NCI-H524 (cell line): Measurements from ENCODE around the gene PTGES3L.
A peak's percentile ranks its signal among the peaks of the same experiment; 100 is the strongest.
"Not testable (repeated sequence)": the region's sequence is repeated elsewhere in the genome, so short reads cannot be mapped to it uniquely, and the experiment has no call there.

ENCODE experiments used
- DNase-seq, 2 experiments: peaks; one replicate each; lab custom pipeline; 2025; lab: John Stamatoyannopoulos, UW

The PTGES3L gene

DNA sequence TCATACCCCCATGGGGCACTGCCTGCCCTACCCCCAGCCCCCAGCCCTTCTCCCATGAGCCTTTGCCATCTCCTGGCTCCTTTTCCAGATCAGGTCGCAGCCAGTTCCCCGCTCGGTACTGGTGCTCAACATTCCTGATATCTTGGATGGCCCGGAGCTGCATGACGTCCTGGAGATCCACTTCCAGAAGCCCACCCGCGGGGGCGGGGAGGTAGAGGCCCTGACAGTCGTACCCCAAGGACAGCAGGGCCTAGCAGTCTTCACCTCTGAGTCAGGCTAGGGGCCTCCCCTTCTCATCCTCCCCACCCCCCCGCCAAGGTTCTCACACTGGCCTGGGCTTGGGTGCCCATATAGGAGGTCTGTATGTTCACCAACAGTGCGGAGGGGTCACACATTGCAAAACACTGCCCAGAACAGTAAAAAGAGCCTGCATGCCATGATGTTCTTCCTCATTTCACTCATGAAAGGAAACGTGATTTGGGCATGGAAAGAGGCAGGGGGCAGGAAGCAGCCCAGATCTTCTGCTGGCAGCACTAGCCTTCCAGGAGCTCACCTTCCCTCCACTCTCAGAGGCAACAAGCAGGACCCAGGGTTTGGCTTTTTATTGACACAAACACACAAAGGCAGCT, 34.3 kb upstream of the PTGES3L start:
- no peak for DNase-seq

DNA sequence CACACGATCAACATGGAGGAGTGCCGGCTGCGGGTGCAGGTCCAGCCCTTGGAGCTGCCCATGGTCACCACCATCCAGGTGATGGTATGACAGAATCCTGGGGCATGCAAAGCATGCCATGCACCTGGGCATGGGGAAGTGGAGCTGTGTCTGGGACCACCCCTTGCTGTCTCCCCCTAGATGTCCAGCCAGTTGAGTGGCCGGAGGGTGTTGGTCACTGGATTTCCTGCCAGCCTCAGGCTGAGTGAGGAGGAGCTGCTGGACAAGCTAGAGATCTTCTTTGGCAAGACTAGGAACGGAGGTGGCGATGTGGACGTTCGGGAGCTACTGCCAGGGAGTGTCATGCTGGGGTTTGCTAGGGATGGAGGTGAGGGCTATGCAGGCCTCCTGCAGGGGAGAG, 33.4 kb upstream of the PTGES3L start:
- DNase-seq: no peak

DNA sequence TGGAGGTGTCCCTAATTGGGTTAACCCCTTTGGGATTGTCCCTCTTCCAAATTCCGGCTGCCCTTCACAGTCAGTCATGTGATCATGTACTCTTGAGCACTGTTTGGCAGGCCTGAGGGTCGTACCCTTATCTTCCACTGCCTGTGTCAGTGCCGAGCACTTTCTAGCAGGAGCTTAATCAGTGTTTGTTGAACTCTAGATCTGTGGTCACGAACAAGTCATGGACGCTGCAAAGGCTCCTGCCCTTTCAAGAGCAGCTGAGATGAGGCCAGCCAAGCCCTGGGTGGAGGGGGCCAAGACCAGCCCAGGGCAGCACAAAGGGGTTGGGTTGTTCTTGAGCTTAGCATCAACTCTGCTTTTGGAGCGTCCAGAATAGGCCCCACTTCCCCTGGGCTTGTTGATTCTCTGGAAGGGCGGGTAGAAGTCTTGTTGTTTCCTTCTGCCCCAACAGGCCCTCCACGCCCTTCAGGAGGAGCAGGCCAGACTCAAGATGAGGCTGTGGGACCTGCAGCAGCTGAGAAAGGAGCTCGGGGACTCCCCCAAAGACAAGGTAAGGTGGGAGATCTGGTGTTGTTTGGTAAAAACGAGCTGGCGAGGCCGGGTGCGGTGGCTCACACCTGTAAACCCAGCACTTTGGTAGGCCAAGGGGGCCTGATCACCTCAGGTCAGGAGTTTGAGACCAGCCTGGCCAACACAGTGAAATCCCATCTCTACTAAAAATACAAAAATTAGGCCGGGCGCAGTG, 32.0 kb upstream of the PTGES3L start:
- DNase-seq: no peak

DNA sequence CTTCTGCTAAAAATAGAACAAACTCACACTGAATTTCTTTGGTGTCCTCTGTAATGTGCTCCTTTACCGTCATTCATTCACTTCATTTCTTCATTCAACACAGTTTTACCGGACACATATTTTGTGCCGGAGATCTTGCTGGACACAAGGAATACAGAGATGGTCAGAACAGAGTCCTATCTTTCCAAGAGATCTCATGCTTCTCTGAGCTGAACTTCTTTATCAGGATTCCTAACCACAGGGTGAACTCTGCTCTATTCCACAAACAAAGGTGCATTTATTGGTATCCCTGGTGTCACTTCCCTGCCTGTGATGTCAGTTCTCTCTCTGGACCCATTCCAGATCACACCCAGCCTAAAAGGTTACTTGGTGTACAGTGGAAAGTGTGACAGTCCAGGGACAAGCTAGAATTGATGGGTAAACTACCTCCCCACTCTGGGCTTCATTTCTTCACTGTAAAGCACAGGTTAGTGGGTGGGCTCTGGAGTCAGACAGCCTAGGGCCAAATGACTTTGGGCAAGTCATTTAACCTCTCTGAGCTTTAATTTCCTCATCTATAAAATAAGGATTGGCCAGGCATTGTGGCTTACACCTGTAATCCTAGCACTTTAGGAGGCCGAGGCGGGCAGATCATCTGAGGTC, 30.9 kb upstream of the PTGES3L start:
- no peak for DNase-seq

DNA sequence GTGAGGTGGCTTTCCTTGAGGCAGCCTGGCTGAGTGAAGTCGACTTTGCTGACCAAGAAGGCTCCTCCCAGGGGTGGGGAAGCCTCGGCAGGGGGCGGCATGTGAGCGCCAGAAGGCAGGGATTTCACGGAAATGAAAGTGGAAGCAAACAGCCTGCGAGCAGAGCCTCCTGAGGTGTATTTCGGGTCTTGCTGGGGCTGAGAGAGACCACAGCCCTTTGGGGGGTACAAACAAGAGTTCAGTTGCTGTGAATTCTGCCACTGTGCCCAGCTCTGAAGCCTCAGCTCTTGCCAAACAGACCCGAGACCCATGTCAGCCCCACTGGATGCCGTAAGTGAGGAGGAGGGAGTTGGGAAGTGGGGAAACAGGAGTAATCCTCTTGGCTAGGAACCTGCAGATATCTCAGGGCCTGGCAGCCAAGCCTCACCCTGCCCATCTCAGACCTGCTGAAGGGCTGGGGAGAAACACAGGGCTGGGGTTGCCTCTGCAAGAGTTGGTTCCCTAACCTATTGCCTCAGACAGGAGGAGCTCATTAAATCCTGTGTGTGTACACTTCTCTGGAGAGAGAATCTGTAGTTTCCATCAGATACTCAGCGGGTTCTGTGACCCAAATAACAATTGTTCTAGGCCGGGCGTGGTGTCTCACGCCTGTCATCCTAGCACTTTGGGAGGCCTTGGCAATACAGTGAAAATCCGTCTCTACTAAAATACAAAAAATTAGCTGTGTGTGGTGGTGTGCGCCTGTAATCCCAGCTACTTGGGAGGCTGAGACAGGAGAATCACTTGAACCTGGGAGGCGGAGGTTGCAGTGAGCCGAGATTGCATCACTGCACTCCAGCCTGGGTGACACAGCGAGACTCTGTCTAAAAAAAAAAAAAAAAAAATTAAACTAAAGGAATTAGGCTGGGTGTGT, 27.0 kb upstream of the PTGES3L start, which contains the start of gene IFI35:
IFI35 (plus strand) TSS at position 146 of the 913 bp plus-strand sequence; CDS start at position 310, 164 bp downstream.
- DNase-seq: peak; percentile 43 to 83

DNA sequence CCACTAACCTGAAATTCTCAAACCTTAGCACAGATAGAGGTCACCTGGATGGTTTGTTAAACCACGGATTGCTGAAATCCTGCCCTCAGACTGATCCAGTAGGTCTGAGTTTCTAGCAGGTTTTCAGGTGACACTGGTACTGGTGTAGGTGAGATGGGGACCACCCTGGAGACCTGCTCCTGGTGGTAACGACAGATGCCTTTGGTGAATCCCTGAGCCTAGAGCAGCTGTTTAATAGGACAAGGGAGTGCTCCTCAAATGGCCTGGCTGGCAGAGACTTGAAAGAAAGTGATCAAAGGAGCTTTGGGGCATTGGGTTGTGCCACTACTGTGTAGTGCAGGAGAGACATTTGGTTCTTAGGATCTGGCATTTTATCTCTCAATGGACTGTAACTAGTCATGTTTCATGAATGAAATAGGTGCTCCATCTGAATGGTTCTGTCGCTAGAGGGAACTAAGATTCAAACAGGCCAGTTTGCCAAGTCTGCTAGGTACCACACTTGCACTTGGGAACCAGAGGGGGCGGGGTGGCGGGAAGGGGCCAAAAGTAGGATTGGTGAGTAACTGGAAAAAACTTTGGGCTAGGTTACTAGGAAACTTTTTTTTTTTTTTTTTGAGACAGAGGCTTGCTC, 23.8 kb upstream of the PTGES3L start:
- DNase-seq: no peak

DNA sequence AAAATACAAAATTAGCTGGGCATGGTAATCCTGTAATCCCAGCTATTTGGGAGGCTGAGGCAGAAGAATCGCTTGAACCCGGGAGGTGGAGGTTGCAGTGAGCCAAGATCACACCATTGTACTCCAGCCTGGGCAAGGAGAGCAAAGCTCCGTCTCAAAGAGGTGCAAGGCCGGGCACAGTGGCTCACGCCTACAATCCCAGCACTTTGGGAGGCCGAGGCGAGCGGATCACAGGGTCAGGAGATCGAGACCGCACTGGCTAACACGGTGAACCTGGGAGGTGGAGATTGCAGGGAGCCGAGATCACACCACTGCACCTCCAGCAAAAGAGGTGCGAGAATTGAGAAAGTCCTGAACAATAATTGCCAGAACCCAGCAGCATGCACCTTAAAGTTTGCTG, 21.0 kb upstream of the PTGES3L start:
- not testable (repeated sequence) for DNase-seq

DNA sequence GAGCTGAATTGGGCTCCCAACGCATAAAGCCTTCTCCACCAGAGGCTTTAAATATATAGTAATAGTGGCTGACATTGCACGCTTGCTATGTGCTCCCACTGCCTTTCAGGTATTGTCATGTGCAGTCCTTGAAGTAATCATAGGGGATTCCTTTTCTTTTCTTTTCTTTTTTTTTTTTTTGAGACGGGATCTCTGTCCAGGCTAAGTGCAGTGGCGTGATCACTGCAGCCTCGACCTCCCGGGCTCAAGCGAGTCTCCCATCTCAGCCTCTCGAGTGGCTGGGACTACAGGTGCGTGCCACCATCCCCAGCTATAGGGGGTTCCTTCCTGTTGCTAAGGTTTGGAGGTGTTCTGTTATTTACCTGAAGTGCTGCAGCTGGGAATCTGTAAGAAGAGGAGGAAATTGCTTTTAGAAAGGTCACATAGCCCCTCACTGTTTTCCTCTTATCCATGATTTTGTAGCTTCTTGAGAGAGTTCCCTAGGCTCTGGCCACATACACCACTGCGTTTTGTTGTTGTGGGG, 19.2 kb upstream of the PTGES3L start:
- DNase-seq: no peak

DNA sequence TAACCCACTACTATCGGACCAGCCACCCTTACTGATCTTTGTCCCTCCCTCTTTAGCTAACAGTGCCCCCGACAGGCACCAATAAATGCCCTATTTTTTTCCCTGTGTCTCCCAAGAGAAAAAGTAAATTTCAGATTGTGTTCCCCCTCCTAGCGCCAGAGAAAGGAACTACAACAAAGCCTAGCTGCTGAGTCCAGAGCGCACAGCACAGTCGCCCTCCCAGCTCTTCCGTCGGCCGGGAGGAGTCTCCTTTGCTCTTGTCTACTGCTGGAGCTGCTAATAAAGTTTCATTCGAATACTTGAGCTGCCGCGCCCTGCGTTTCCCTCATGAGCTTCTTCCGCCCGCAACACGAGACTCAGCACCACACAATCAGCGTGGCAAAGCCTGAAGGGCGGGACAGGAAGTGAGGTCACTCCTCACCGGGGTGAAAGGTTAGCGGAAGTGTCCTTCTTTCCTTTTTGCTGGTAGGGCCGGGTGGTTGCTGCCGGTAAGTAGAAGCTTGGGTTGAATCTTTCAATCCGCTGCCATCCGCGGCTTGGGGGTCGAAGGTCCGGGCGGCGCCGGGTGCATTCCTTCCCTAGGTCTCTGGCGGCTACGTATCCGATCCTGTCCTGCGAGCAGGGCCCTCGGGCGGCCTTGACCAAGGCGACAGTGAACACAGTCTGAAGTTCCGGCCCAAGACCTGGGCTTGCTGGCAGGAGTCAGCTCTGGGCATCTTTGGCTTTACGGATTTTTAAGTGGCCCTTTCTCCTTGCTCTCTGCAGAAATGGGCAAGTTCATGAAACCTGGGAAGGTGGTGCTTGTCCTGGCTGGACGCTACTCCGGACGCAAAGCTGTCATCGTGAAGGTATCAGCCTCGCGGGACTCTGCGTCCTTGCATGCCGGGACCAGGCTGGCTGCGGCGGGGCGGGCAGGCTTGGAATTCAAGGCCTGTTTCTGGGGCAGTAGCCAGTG, 18.4 kb upstream of the PTGES3L start, which contains the start of gene RPL27:
RPL27 (plus strand) TSS at position 436 of the 955 bp plus-strand sequence; CDS start at position 768, 332 bp downstream.
- peak; percentile 100 for DNase-seq

DNA sequence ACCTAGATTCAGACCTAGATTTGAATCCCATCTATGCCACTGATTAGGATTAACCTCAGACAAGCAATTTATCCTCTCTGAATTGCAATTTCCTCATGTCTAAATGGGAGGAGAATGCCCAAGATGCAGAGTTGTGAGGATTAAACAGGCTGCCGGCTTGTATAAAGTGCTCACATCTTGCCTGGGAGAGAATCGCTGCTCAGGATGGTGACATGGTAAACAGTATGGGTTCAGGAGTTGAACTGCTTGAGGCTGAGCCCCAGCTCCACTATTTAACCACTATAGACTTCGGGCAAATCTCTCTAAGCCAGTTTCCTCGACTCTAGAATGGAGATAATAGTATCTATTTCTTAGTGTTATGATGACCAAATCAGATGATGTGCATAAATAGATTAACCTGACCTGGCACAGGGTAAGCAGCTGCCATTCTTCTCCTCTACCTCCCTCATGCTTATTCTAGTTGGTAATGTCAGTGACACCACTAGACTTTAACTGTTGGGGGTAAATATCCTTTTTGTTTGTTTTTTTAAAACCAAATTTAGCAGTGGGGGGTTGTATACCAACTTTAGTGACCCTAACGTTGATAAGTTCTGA, 17.6 kb upstream of the PTGES3L start:
- DNase-seq: peak in 1 of 2 experiments; percentile 43

DNA sequence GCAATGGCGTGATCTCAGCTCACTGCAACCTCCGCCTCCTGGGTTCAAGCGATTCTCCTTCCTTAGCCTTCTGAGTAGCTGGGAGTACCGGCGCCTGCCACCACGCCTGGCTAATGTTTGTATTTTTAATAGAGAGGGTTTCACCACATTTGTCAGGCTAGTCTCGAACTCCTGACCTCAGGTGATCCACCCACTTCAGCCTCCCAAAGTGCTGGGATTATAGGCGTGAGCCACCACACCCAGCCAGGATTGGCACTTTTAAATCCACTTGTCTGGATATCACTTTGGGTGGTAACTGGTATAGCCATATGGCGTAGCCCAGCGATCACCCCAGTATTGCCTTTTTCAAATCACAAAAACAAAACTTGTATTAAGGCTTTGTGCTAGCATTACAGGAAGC, 14.0 kb upstream of the PTGES3L start:
- not testable (repeated sequence) for DNase-seq

DNA sequence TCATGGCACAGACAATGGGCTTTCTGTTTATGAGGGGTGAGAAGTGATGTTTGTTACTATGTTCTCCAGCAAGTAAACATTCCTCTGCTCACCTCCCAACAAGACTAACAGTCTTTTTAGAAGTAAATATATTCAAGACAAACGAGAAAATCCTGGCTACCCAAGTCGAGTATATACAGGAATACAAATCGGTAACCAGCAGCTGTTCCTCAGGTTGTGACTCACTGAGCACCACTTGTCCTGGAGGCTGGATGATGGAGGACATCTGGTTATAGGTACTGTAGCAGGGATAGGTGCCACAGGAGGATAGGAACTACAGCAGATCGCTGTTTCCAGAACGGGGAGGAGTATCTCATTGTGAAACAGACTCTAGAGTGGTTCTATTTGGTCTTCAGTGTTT, 13.0 kb upstream of the PTGES3L start:
- peak in 1 of 2 experiments; percentile 27 for DNase-seq

DNA sequence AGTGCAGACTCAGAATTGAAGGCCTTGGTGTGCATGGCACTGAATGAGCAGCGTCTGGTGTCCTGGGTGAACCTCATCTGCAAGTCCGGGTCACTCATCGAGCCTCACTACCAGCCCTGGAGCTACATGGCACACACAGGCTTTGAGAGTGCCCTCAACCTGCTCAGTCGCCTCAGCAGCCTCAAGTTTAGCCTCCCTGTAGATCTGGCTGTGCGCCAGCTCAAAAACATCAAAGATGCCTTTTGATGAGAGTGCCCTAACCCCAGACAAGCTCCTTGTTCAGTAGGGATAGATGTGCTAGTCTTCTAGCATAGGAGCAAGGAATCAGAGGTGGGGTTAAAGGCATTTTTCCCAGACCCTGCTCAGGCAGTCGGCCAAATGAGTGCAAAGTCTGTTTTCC, 11.6 kb upstream of the PTGES3L start:
- DNase-seq: no peak

DNA sequence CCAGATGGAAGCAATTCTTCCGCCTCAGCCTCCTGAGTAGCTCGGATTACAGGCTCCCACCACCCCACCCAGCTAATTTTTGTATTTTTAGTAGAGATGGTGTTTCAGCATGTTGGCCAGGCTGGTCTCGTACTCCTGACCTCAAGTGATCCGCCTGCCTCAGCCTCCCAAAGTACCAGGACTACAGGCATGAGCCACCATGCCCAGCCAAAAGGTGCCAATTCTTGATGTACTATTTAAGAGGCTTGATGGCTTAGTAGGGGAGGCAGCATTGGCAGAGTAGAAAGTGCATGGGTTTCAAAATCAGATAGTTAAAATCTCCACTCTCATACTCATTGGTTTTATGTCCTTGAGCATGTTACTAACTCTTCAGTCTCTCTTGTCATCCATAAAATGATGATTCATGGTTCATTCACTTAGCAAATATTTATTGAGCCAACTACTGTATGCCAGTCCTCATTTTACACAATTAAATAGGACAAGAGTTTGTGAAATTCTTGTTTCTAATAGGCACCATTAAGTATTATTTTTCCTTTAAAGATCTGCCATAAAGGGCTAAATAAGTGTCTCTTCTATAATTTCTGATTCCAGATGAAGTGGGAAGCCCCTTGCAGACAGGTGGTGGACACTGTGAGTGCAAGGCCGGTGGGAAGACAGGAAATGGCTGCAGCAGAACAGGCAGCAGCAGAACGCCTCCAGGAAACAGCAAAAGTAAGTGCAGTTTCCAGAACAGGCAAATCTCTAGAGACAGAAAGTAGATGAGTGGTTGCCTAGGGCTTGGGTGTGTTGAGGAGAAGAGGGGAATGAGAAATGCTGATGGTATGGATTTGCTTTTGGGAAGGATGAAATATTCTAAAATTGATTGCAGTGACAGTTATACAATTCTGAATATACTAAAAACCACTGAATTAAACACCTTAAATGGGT, 10.1 kb upstream of the PTGES3L start:
- no peak for DNase-seq

DNA sequence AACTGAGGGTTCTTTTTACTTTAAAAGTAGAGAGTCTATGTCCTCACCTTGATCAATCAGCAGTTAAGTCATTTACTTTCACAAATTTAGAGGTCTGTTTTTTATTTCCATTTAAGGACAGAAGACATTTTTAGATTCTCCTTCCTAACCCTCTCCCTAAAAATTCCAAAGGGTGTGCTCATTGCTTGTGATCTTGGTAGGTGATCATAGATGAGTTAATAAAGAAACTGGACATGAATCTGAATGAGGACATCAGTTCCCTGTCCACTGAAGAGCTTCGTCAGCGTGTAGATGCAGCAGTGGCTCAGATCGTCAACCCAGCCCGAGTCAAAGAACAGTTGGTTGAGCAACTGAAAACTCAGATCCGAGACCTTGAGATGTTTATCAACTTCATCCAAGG, 9.3 kb upstream of the PTGES3L start:
- no peak for DNase-seq

DNA sequence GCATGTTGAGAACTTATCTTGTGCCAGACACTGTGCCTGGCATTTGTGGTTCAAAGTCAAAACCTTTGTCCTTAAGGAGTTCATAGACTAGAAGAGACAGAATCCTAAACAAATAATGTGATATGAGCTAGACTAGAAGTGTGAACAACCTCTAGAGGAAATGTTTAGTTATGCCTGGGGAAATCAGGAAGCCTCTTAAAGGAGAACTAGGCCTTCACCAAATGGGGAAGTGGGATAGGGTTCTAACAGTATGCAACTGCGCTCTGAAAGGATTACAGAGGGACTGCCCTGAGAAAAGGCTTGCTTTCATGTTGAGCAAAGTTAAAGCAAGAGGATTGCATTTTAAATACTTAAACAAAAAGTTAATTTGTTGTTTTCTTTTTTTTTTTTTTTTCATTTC, 5.3 kb upstream of the PTGES3L start:
- no peak for DNase-seq

DNA sequence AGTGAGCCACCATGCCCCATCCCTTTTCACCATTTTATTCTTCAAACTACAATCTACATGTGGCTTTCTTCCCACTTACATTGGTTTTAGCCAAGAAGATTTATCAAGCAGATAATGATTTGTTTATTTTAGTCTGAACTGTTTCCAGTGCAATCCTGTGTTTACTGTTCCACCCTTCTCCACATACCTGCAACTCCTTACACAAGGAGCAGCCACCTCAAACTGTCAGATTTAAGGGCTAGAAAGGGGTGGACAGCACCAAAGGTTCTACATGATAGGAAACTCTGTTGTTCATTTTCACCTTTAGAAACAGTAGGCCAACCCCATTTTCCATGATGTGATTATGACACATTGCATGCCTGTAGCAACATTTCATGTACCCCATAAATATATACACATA, 2.4 kb upstream of the PTGES3L start:
- DNase-seq: no peak

DNA sequence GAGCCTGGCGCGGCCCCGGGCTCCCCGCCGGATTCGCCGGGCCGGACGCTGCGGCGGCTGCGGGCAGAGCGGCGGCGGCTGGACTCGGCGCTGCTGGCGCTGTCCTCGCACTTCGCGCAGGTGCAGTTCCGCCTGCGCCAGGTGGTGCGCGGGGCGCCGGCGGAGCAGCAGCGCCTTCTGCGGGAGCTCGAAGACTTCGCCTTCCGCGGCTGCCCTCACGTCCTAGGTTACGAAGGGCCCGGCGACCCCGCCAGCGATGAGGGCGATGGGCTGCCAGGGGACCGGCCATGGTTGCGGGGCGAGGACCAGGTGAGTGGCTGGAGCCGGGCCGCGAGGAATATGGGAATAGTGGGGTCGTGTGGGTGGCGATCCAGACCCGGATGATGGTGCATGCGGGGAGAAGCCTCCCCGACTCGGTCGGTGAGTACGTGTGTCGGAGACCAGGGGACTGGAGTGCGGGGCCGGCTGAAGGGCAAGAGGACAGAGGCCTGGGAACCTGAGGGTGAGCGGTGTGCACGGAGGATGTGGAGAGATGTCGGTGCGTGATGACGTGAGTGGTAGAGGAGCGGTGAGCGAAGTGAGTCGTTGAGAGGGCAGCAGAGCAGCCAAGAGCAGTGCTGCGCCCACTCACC, 1.0 kb upstream of the PTGES3L start:
- DNase-seq: peak in 1 of 2 experiments; percentile 42
